ENCODE data around the gene CEP19. TPM values are rescaled to one million over a fixed set of nuclear protein-coding genes. Genes with fewer than 3 reads are reported as not detected.

Gene CEP19
- total and polyA plus RNA-seq, 8 donors = 3.0 to 4.7 (median 3.5) TPM

GRCh38 chr3:196677931-196678330, 34.1 kb downstream of the CEP19 start:
- H3K4me3 ChIP-seq = no peak overlapping the region
- peaks cover 0 to 14% of the 10 kb centered on the region in 2 donors for H3K4me1 ChIP-seq
- peaks cover 0 to 3% of the 10 kb centered on the region in 2 donors for H3K9me3 ChIP-seq
- no peak for ATAC-seq
- peak overlapping the region in 1 of 2 donors; percentile 63 for H3K27ac ChIP-seq
- H3K27me3 ChIP-seq = no peaks in the 10 kb centered on the region
- no peak for DNase-seq
- no peak for TF ChIP-seq CTCF (IDR thresholded peaks at IDR 0.05)
- H3K36me3 ChIP-seq = no peaks in the 10 kb centered on the region
- intact Hi-C loops (cut with DNase I) = no loop called here

GRCh38 chr3:196677353-196677752, 34.7 kb downstream of the CEP19 start:
- H3K4me1 ChIP-seq = peaks cover 0 to 14% of the 10 kb centered on the region in 2 donors
- no peaks in the 10 kb centered on the region for H3K27me3 ChIP-seq
- no peak for TF ChIP-seq CTCF (IDR thresholded peaks at IDR 0.05)
- intact Hi-C loops (cut with DNase I) = no loop called here
- ATAC-seq (no peak), DNase-seq (no peak)
- H3K4me3 ChIP-seq = no peak overlapping the region
- H3K27ac ChIP-seq = peak overlapping the region in 1 of 2 donors; percentile 63
- H3K9me3 ChIP-seq = no peaks in the 10 kb centered on the region
- H3K36me3 ChIP-seq = no peaks in the 10 kb centered on the region

GRCh38 chr3:196673632-196674031, 38.4 kb downstream of the CEP19 start:
- intact Hi-C loops (cut with DNase I) = no loop called here
- no peaks in the 10 kb centered on the region for H3K27me3 ChIP-seq

GRCh38 chr3:196670339-196670738, 41.7 kb downstream of the CEP19 start:
- intact Hi-C loops (cut with DNase I) = no loop called here
- Histone ChIP-seq H3K9me3 (no peaks in the 10 kb centered on the region), H3K36me3 (no peaks in the 10 kb centered on the region), H3K27ac (peak overlapping the region; percentile 39 to 76), H3K27me3 (no peaks in the 10 kb centered on the region), H3K4me3 (no peak overlapping the region), H3K4me1 (peaks cover 3 to 29% of the 10 kb centered on the region in 2 donors)
- no peak for TF ChIP-seq CTCF (IDR thresholded peaks at IDR 0.05)
- peak; percentile 74 for ATAC-seq
- no peak for DNase-seq

More at GRCh38 chr3:196673632-196674031, 38.4 kb downstream of the CEP19 start:
- ATAC-seq (no peak), DNase-seq (no peak)
- TF ChIP-seq CTCF (IDR thresholded peaks at IDR 0.05) = no peak
- peaks cover 3 to 40% of the 10 kb centered on the region in 2 donors for H3K4me1 ChIP-seq
- no peak overlapping the region for H3K27ac ChIP-seq
- no peaks in the 10 kb centered on the region for H3K36me3 ChIP-seq
- no peak overlapping the region for H3K4me3 ChIP-seq
- H3K9me3 ChIP-seq = no peaks in the 10 kb centered on the region

- H3K4me1 ChIP-seq = peaks cover 3 to 29% of the 10 kb centered on the region in 2 donors
- intact Hi-C loops (cut with DNase I) = no loop called here
- no peaks in the 10 kb centered on the region for H3K27me3 ChIP-seq
- no peaks in the 10 kb centered on the region for H3K9me3 ChIP-seq
- H3K27ac ChIP-seq = no peak overlapping the region
- no peak overlapping the region for H3K4me3 ChIP-seq
- no peak for TF ChIP-seq CTCF (IDR thresholded peaks at IDR 0.05)
- no peak for ATAC-seq
- DNase-seq = no peak
- H3K36me3 ChIP-seq = peaks cover 0 to 4% of the 10 kb centered on the region in 2 donors
Measured at GRCh38 chr3:196667056-196667825, 44.8 kb downstream of the CEP19 start.

All from left lung (tissue), 10 donors.